ENCODE data around the gene PLA2G2A.

GRCh38 chr1:19964542-19964941, 14.9 kb downstream of the PLA2G2A start:
- TF ChIP-seq BACH1 (IDR thresholded peaks at IDR 0.05; ENCODE audit: borderline replicate concordance) (no peak), CTCF (IDR thresholded peaks at IDR 0.05 in 2 of 3, conservative IDR thresholded peaks at IDR 0.05 in 1 of 3; ENCODE audit: control insufficient read depth in 2 of 3, extremely low read depth in 1 of 3, insufficient read depth in 1 of 3, low read depth in 3 of 3, low read length in 3 of 3) (no peak), BCL11A (IDR thresholded peaks at IDR 0.05; ENCODE audit: low read depth, low read length) (no peak), CREM (IDR thresholded peaks at IDR 0.05; ENCODE audit: low read depth) (no peak), RBBP5 (conservative IDR thresholded peaks at IDR 0.05) (no peak), MTA3 (IDR thresholded peaks at IDR 0.05; ENCODE audit: borderline replicate concordance, low read length) (no peak), GATAD2B (conservative IDR thresholded peaks at IDR 0.05; ENCODE audit: low read depth) (no peak), YY1 (IDR thresholded peaks at IDR 0.05; ENCODE audit: low read depth, low read length) (no peak), FOS (IDR thresholded peaks at IDR 0.05; ENCODE audit: borderline replicate concordance, extremely low read depth, insufficient read length) (no peak)

Data from GM12878 (cell line).